BLaER1 treated with 17β-estradiol and CSF1 and Interleukin-3, amounts not matched to agents 10 nM and 100 nM (cell line): ENCODE measurements around the gene ZBED1.
A peak's percentile ranks its signal among the peaks of the same experiment; 100 is the strongest.

ENCODE experiments used
- H3K27ac ChIP-seq, 11 experiments: shearing (Covaris generic); formaldehyde crosslinking; 2 replicates each; pipeline ENCODE4 v1.8.1; 2022
- H3K27me3 ChIP-seq, 11 experiments: shearing (Covaris generic); formaldehyde crosslinking; 2 replicates each; pipeline ENCODE4 v1.8.1; 2022
- H3K36me3 ChIP-seq, 11 experiments: shearing (Covaris generic); formaldehyde crosslinking; 2 replicates each; pipeline ENCODE4 v1.8.1; 2022
- H3K4me1 ChIP-seq, 10 experiments: shearing (Covaris generic); formaldehyde crosslinking; 2 replicates each; pipeline ENCODE4 v1.8.1; 2022
- H3K4me2 ChIP-seq, 11 experiments: shearing (Covaris generic); formaldehyde crosslinking; 2 replicates each; pipeline ENCODE4 v1.8.1; 2022
- H3K4me3 ChIP-seq, 10 experiments: shearing (Covaris generic); formaldehyde crosslinking; 2 replicates each; pipeline ENCODE4 v1.8.1; 2022
- H3K9ac ChIP-seq, 11 experiments: shearing (Covaris generic); formaldehyde crosslinking; 2 replicates each; pipeline ENCODE4 v1.8.1; 2022
- H3K9me3 ChIP-seq, 11 experiments: shearing (Covaris generic); formaldehyde crosslinking; replicated peaks in 1 of 11; 2 replicates each; pipeline ENCODE4 v1.8.1; 2022
- H4K20me1 ChIP-seq, 11 experiments: shearing (Covaris generic); formaldehyde crosslinking; 2 replicates each; pipeline ENCODE4 v1.8.1; 2022
- Cebpa-rat ChIP-seq, 11 experiments: shearing (Covaris generic); IDR thresholded peaks; 2 replicates each; pipeline ENCODE4 v1.8.1; 2022

Gene ZBED1

GRCh38 chrX:2502668-2503519 is 2.1 kb upstream of the ZBED1 start:
- Histone ChIP-seq H3K9me3 (no peaks in the 10 kb centered on the region), H3K36me3 (peaks cover 0 to 6% (median 2%) of the 10 kb centered on the region in 11 experiments; a peak in 9 of 22 replicates), H3K27ac (no peak overlapping the region), H4K20me1 (peaks cover 0 to 21% (median 12%) of the 10 kb centered on the region in 11 experiments; a peak in 15 of 22 replicates), H3K4me1 (peaks cover 18 to 28% (median 19%) of the 10 kb centered on the region in 10 experiments), H3K4me3 (no peak overlapping the region), H3K4me2 (no peak overlapping the region), H3K27me3 (no peaks in the 10 kb centered on the region), H3K9ac (no peak overlapping the region)
- TF ChIP-seq Cebpa-rat (IDR thresholded peaks at IDR 0.05), result no peak

- Histone ChIP-seq H3K4me1 (peaks cover 25 to 35% (median 26%) of the 10 kb centered on the region in 10 experiments), H3K27me3 (no peaks in the 10 kb centered on the region), H3K9ac (no peak overlapping the region), H4K20me1 (peaks cover 5 to 28% (median 19%) of the 10 kb centered on the region in 11 experiments; a peak in 17 of 22 replicates), H3K9me3 (no peaks in the 10 kb centered on the region), H3K27ac (peak overlapping the region in 2 of 11 experiments; percentile 97 to 99; a peak in 3 of 22 replicates), H3K4me2 (no peak overlapping the region), H3K4me3 (no peak overlapping the region), H3K36me3 (peaks cover 0 to 11% (median 6%) of the 10 kb centered on the region in 11 experiments; a peak in 9 of 22 replicates)
- TF ChIP-seq Cebpa-rat (IDR thresholded peaks at IDR 0.05), result no peak
Observed at GRCh38 chrX:2502120-2502667, 1.4 kb upstream of the ZBED1 start.

- no peak for TF ChIP-seq Cebpa-rat (IDR thresholded peaks at IDR 0.05)
- peak overlapping the region in 9 of 11 experiments; percentile 8 to 56 (median 40); a peak in 12 of 22 replicates for H3K4me2 ChIP-seq
Observed at GRCh38 chrX:2501559-2502102, 855 bp upstream of the ZBED1 start.

GRCh38 chrX:2500091-2500802 is 529 bp downstream of the ZBED1 start:
- H3K9me3 ChIP-seq, result no peaks in the 10 kb centered on the region
- TF ChIP-seq Cebpa-rat (IDR thresholded peaks at IDR 0.05), result no peak
- peak overlapping the region; percentile 93 to 99 (median 97) for H3K27ac ChIP-seq

More at GRCh38 chrX:2501559-2502102, 855 bp upstream of the ZBED1 start:
- H3K27ac ChIP-seq, result peak overlapping the region in 9 of 11 experiments; percentile 96 to 99 (median 98); a peak in 17 of 22 replicates
- H4K20me1 ChIP-seq, result peaks cover 9 to 33% (median 25%) of the 10 kb centered on the region in 11 experiments; a peak in 17 of 22 replicates
- no peaks in the 10 kb centered on the region for H3K27me3 ChIP-seq
- peaks cover 0 to 15% (median 6%) of the 10 kb centered on the region in 11 experiments; a peak in 9 of 22 replicates for H3K36me3 ChIP-seq
- no peaks in the 10 kb centered on the region for H3K9me3 ChIP-seq
- H3K4me3 ChIP-seq, result peak overlapping the region in 2 of 10 experiments; percentile 90 to 92; a peak in 1 of 20 replicates
- H3K4me1 ChIP-seq, result peaks cover 29 to 40% (median 30%) of the 10 kb centered on the region in 10 experiments
- peak overlapping the region in 8 of 11 experiments; percentile 96 to 99 (median 97); a peak in 11 of 22 replicates for H3K9ac ChIP-seq

GRCh38 chrX:2499507-2499906 is 1.3 kb downstream of the ZBED1 start:
- peak overlapping the region; percentile 96 to 99 (median 98) for H3K9ac ChIP-seq
- H3K27ac ChIP-seq, result peak overlapping the region; percentile 93 to 99 (median 97); a peak in 21 of 22 replicates
- TF ChIP-seq Cebpa-rat (IDR thresholded peaks at IDR 0.05), result no peak
- no peaks in the 10 kb centered on the region for H3K9me3 ChIP-seq
- H3K4me1 ChIP-seq, result peaks cover 30 to 53% (median 41%) of the 10 kb centered on the region in 10 experiments
- H3K4me3 ChIP-seq, result peak overlapping the region; percentile 89 to 99 (median 94)
- H4K20me1 ChIP-seq, result peaks cover 22 to 53% (median 43%) of the 10 kb centered on the region in 11 experiments; a peak in 21 of 22 replicates
- H3K4me2 ChIP-seq, result peak overlapping the region; percentile 89 to 99 (median 96)
- H3K27me3 ChIP-seq, result no peaks in the 10 kb centered on the region
- H3K36me3 ChIP-seq, result peaks cover 13 to 36% (median 20%) of the 10 kb centered on the region in 11 experiments

More at GRCh38 chrX:2500091-2500802, 529 bp downstream of the ZBED1 start:
- H3K4me3 ChIP-seq, result peak overlapping the region; percentile 89 to 99 (median 94)
- H3K36me3 ChIP-seq, result peaks cover 12 to 29% (median 18%) of the 10 kb centered on the region in 11 experiments
- H3K4me2 ChIP-seq, result peak overlapping the region; percentile 89 to 99 (median 96)
- peaks cover 30 to 53% (median 42%) of the 10 kb centered on the region in 10 experiments for H3K4me1 ChIP-seq
- H4K20me1 ChIP-seq, result peaks cover 22 to 46% (median 38%) of the 10 kb centered on the region in 11 experiments; a peak in 21 of 22 replicates
- peak overlapping the region; percentile 96 to 99 (median 98) for H3K9ac ChIP-seq
- H3K27me3 ChIP-seq, result no peaks in the 10 kb centered on the region

GRCh38 chrX:2498781-2499302 is 1.9 kb downstream of the ZBED1 start:
- Histone ChIP-seq H3K4me3 (peak overlapping the region; percentile 89 to 99 (median 94)), H3K27ac (peak overlapping the region; percentile 93 to 99 (median 97); a peak in 21 of 22 replicates), H3K4me1 (peaks cover 30 to 55% (median 44%) of the 10 kb centered on the region in 10 experiments), H3K4me2 (peak overlapping the region; percentile 89 to 99 (median 96)), H4K20me1 (peaks cover 27 to 60% (median 50%) of the 10 kb centered on the region in 11 experiments; a peak in 21 of 22 replicates), H3K9ac (peak overlapping the region; percentile 96 to 99 (median 98)), H3K9me3 (no peaks in the 10 kb centered on the region), H3K36me3 (peaks cover 14 to 43% (median 26%) of the 10 kb centered on the region in 11 experiments), H3K27me3 (no peaks in the 10 kb centered on the region)
- TF ChIP-seq Cebpa-rat (IDR thresholded peaks at IDR 0.05), result peak in 6 of 11 experiments; percentile 37 to 75 (median 58); a peak in 10 of 22 replicates

GRCh38 chrX:2497961-2498780 is 2.6 kb downstream of the ZBED1 start:
- Histone ChIP-seq H3K9ac (peak overlapping the region; percentile 96 to 99 (median 98)), H3K27ac (peak overlapping the region; percentile 93 to 99 (median 97); a peak in 21 of 22 replicates), H3K36me3 (peaks cover 14 to 47% (median 31%) of the 10 kb centered on the region in 11 experiments), H3K9me3 (no peaks in the 10 kb centered on the region), H3K27me3 (no peaks in the 10 kb centered on the region), H3K4me2 (peak overlapping the region; percentile 89 to 99 (median 96)), H4K20me1 (peaks cover 34 to 67% (median 56%) of the 10 kb centered on the region in 11 experiments; a peak in 21 of 22 replicates), H3K4me1 (peaks cover 30 to 62% (median 51%) of the 10 kb centered on the region in 10 experiments), H3K4me3 (peak overlapping the region; percentile 89 to 99 (median 94))
- TF ChIP-seq Cebpa-rat (IDR thresholded peaks at IDR 0.05), result no peak
